GM19043 (cell line): ENCODE results near the gene HNF4A.
A peak's percentile ranks its signal among the peaks of the same experiment; 100 is the strongest.
"Not testable (repeated sequence)": the region's sequence is repeated elsewhere in the genome, so short reads cannot be mapped to it uniquely, and the experiment has no call there.

ENCODE experiments used
- ATAC-seq: cut with Tn5 transposase; IDR thresholded peaks from one replicate; pipeline ENCODE4 v1.9.1; 2021; ENCODE audit warnings: low read depth; ENCODE audit not compliant: unreplicated experiment

HNF4A gene

DNA sequence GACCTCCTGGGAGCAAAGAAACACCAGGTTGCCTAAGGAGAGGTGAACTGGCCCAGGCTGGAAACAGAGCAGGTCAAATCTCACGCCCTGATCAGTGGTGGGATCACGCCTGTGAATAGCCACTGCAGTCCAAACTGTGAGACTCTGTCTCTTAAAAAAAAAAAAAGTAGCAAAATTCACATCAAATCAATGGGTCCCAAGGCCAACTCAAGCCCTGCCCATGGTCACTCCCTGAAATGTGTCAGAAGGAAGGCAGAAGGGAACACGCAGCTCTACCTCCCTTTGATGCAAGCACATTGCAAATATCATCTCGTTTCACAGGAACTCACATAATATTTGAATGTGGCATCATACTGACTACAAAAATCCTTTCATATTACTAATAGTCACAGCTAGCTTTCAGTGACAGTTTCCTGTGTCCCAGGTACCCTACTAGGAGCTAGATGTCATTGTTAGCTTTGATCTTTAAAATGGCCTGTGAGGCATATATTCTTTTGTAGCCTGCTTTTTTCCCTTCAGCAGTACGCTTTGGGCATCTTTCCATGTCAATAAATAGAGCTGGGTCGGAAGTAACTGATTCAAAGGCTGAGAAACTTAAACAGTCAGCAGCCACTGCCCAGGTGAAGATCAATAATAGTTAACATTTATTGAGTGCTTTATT is 105.8 kb downstream of the HNF4A start:
- ATAC-seq: no peak

DNA sequence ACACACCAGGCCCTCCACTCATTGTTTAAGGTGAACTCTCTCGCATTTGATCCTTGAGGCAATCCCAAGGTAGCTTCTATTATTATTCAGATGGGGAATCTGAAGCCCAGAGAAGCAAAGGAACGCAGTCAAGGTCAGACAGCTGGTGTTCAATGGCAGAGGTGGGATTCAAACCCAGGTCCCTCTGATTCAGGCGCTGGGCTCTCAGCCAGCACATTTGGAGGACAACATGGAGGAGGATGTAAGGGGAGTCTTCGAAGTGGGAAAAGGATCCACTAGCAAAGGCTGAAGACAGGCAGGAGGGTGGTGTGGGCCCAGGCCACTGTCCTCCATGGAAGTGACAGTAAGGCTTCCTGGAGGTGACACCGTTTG is 106.3 kb downstream of the HNF4A start:
- ATAC-seq: no peak

DNA sequence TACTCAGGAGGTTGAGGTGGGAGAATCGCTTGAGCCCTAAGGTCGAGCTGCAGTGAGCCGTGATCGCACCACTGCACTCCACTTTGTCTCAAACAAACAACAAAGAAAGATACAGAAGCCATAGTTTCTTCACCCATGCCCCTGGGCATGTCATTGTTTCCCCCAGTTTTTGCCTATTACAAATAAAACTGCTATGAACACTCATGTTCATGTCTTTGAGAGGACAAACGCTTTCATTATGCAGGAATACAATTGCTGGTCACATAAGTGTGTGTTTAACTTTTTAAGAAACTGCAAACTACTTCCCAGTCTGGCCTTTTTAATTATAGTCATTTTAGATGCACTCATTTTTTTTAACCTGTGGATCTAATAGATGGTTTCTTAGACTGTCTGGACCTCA is 108.0 kb downstream of the HNF4A start:
- ATAC-seq: no peak

DNA sequence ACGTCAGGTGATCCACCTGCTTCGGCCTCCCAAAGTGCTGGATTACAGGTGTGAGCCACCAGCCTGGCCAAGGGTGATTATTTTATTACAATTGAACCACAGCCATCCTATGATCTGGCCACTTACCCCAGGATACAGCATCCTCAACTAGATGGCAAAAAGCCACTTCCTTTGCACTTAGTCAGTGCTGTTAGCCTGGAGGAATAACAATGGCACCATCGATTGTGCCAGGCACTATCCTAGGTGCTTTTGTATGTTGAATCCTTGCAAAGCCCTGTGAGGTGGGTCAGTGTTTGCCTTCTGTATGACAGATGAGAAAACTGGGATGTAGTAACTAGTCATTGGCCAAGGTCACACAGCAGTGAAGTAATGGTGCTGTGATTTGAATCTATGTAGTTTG is 109.0 kb downstream of the HNF4A start:
- no peak for ATAC-seq

DNA sequence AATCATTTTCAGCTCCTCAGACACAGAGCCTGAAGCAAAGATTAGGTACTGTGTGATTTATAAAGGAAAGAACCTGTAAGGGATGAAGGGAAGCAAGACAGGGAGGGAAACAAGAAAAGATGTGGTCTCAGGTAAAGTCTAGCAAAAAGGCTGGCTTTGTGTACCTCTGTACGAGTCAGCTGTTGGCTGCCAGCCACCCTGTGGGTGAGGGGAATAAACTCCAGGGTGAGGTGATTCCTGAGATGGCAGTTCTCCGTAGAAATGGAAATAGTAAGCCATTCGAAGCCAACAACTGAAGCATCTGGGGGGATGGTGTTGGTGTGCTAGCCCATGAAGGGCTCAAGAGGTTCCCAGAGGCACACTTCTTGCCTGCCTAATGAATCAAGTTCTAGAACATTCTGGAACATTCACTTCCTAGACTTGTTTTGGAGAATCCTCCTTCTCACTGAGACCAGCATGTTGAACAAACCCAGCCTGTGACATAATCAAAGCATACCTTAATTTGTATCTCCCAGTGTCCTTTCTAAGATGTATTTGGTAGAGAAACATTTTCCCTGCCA is 109.6 kb downstream of the HNF4A start:
- no peak for ATAC-seq

DNA sequence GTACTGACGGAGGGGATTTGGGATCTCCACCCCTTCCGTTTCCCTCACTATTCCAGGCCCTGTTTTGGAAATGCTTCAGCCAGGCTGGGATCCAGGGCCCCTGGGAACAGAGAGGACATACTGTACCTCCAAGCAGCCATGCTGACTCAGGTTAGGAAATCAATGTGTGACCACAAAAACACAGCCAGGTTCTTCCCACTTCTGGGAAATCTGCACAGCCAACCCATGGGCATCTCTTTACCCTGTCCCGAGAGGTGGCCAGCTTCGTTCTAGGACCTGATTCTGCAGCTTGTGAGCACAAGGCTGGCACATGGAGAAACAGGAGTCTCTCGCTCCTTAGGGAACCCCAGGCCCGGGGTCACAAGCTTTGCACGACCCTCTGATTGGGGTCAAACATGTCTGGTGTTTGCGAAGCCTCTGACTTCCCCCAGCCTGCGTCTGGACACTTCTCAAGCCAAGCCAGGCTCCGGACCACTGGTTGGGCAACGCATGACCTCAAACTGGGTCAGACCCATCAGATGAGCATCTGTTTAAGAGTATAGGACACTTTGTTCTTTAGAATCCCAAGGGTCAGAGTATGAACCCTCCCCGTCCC is 111.9 kb downstream of the HNF4A start:
- ATAC-seq: no peak

DNA sequence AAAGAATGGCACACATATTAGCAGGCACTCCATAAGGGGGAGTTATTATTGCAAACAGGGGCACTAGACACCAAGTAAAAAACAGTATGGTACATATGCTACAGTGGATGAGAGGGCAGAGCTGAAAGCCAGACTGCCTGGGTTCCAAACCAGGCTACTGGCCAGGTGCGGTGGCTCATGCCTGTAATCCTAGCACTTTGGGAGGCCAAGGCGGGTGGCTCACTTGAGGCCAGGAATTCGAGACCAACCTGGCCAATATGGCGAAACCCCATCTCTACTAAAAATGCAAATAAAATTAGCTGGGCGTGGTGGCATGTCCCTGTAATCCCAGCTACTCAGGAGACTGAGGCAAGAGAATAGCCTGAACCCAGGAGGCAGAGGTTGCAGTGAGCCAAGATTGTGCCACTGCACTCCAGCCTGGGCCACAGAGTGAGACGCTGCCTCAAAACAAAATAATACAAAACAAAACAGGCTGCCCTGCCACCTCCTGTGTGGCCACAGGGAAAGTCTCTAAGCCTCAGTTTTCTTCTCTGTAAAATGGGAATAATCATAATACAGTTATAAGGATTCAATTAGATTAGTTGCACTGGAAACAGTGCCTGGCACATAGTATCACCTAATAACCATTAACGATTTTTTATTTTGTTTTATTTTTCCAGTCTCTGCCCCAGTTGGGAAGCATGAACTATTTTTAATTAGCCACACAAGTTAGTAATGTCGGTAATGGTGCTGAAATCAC is 112.7 kb downstream of the HNF4A start:
- ATAC-seq: no peak

DNA sequence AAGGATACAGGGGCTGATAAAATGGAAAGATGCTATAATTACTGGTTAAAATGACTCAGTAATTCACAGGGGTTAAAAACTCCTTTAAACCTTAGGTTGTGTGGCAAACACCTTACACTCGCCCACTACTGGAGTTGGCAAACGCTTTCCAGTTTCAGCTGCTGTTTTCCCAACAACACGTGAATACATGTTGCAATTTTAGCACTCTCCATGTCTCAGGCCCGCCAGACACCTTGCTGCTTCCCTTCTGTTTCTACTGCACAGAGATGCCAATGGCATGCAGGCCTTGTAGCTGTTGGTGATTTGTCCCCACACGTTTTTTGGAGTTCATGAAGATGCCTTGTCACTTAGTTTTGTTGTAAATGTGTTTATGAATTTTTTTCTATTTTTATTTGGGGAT is 114.8 kb downstream of the HNF4A start:
- ATAC-seq: no peak

DNA sequence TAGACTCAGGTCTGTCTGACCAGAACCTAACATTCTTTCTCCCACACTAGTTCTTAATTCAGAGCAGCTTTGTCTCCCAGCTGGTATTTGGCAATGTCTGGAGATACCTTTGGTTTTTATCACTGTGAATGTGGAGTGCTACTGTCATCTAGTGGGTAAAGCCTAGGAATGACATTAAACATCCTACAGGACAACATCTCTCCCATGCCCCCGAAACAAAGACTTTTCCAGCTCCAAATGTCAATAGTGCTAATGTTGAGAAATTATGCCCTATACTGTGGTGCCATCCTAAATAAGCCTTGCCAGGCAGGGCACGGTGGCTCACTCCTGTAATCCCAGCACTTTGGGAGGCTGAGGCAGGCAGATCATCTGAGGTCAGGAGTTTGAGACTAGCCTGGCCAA is 116.0 kb downstream of the HNF4A start:
- ATAC-seq: no peak

DNA sequence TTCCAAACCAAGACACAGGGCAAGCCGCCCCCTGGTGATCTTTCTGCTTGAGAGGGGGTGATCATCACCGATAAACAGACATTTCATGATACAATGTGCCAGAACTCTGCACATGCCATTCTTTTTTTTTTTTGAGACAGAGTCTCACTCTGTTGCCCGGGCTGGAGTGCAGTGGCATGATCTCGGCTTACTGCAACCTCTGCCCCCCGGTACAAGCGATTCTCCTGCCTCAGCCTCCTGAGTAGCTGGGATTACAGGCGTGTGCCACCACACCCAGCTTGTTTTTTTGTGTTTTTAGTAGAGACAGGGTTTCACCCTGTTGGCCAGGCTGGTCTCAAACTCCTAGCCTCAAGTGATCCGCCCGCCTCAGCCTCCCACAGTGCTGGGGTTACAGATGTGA is 116.8 kb downstream of the HNF4A start:
- not testable (repeated sequence) for ATAC-seq

DNA sequence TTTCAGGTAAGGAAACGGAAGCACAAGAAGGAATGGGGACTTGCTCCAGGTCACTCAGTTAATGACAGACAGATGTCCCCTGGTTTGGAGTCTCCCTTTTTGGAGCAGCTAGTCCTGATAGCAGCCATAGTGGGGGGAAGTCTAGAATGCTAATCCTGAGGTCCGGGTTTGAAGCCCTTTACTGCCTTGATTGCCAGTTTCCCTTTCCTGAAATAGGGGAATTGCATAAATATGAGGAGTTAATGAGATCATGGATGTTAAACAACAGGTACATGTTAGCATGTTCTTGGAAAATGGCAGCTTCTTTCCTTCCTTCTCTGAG is 119.8 kb downstream of the HNF4A start:
- no peak for ATAC-seq

DNA sequence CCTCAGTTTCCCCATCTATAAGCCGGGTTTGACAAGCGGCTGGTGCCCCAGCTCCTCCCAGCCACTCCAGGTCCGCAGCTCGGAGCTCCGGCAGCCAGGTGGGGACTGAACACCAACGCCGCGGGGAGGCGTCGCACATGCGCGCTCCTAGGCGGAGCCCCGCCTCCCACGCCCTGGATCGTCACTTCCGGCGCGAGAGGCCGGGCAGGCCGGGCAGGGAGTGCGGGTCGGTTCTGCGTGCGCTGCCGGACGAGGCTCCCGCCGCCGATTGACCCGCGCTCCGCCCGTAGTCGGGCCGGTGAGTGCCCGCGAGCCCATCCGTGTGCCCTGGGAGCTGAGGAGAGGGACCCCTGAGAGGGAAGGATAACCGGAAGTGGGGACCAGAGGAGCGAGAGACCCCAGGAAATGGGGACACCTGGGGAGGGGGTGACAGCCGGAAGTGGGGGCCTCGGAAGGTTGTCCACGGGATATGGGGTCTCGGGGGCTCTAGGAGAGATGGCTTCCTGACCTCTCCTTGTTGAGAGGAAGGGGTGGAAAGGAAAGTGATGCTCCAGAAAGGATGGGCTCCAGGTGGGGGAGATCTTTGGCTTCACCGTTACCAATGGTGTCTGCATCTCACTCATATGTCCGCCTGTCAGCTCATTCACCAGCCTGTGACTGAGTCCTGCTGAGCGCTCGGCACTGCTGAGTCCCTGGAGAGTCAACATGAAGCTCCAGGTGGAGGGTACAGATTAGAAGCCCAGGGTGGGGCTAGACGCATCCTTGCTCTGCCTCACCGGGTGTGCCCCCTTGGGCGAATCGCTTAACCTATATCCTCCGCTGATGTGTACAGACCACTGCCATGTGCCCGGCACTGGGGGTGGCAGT is 120.4 kb downstream of the HNF4A start, which contains the start of gene TTPAL:
Gene TTPAL, plus strand, starts transcription at position 181 of the 867 bp plus-strand sequence. CDS start 4,126 bp downstream, outside the sequence.
- peak; percentile 88 for ATAC-seq

DNA sequence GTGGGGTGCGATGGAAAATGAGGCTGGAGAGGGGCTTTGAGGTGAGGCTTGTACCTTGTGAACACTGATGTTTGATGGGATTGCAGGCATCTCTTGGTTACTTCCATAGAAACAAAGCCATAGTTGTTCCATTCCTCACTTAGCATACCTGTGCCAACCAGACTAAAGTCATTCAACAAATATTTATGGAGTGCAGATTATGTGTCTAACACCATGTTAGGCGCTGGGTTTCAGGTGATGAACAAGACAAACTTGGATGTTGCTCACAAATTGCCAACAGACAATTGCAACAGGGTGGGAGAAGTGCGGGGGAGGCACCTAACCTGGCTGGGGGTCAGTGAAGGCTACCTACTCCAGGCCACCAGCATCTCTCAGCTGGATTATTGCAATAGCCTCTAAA is 121.7 kb downstream of the HNF4A start:
- no peak for ATAC-seq

DNA sequence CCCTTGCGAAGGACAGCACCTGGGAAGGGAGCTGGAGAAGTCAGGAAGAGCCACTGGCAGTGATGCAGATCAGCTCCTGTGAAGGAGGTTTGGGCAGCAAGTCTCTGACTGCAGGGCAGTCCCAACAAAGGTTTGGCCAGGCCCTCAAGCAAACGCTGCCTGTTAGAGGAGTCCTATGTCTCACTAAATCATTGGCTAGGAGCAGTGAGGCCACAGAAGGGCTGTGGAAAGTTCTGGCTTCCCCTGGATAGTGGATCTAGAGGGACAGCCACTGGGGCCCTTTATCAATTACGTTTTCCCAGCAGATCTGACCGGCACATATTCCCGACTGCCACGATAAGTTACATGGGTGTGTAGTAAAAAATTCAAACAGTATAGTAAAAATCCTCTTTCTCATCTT is 122.7 kb downstream of the HNF4A start:
- no peak for ATAC-seq

DNA sequence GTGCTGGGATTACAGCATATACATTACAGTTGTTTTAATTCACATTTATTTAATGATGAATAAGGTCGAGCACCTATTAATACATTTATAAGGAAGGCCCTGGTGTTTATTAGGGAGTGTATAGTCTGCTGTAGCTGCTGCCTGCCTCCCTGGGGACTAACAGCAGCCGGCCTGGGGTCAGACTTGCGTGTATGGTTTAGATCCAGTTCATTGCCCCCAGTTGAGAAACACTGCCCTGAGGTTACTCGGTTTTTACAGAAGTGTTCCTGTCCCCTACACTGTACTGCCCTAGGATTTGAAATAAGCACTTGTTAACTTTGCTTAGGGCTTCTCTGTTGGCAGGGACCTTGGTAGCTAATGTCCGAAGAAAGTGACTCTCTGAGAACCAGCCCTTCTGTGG is 124.1 kb downstream of the HNF4A start:
- no peak for ATAC-seq

DNA sequence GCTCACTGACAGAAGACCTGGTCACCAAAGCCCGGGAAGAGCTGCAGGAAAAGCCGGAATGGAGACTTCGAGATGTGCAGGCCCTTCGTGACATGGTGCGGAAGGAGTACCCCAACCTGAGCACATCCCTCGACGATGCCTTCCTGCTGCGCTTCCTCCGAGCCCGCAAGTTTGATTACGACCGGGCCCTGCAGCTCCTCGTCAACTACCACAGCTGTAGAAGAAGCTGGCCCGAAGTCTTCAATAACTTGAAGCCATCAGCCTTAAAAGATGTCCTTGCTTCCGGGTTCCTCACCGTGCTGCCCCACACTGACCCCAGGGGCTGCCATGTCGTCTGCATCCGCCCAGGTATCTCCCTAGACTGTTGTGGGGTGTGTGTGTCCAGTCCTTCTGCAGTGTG is 124.6 kb downstream of the HNF4A start:
- no peak for ATAC-seq

DNA sequence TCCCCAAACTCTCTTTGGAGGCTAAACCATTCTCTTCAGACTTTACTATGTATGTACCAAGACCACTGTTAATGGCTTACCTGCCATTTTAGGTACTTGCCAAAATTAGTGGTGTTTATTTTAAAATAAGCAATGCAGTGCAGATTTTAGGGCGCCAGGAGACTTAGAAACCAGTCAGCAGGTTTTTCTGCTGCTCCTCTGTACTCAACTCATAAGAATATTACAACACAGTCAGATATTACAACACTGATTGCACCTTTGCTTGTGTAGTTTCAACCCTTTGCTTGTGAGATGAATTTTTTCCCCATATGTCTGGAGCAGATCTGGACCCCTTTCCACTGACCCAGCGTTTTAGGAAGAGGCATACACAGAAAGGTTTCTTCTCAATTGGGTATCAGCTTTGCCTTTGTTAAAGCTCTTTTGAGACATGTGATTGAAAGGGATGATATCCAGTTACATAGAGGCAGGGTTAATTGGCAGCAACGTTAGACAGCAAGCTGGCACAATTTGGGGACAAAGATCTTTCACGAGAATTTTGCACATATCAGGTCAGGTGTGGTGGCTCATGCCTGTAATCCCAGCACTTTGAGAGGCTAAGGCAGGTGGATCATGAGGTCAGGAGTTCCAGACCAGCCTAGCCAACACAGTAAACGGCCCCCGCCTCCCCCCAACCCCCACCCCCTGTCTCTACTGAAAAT is 126.4 kb downstream of the HNF4A start:
- ATAC-seq: no peak

DNA sequence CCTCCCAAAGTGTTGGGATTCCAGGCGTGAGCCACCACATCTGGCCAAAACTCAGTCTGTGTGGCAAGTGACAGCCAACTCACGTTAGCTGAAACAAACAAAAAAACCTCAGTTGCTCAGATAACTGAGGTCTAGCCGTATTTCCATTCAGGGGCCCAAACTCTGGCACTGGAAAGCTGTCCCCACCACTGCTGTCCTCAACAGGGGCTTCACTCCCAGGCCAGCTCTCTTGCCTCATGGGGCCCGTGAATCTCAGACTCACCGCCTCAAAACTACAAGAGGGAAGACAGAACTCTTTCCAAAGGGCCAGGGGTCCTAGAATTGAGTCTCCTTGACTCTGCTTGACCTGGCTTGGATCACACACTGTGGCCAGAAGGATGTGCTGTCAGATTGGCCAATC is 127.6 kb downstream of the HNF4A start:
- ATAC-seq: no peak
